Activated T-cell treated with anti-CD3 and anti-CD28 coated beads, Interleukin-2, amount 50 U/mL, for 4 hours (primary cell): ENCODE measurements around the gene MIA. TPM values are rescaled to one million over a fixed set of nuclear protein-coding genes. Genes with fewer than 3 reads are reported as not detected.
A peak's percentile ranks its signal among the peaks of the same experiment; 100 is the strongest.
"Not testable (repeated sequence)": the region's sequence is repeated elsewhere in the genome, so short reads cannot be mapped to it uniquely, and the experiment has no call there.

Experiments
- ATAC-seq, 2 donors: fragments of 200-7000 bp; cut with Tn5 transposase; one replicate each; pipeline ENCODE4 v1.10.0; 2021
- DNase-seq: peaks from one replicate; pipeline ENCODE4 v3.0.0-alpha.2; 2020
- H3K27me3 Mint-ChIP-seq: one replicate; pipeline ENCODE4 v1.8.0; 2021; ENCODE audit warnings: low read depth, mixed read lengths
- H3K36me3 Mint-ChIP-seq: one replicate; pipeline ENCODE4 v1.8.0; 2022; ENCODE audit warnings: mixed read lengths; ENCODE audit not compliant: insufficient read depth
- H3K4me1 Mint-ChIP-seq: one replicate; pipeline ENCODE4 v1.8.0; 2021; ENCODE audit warnings: low read depth, mixed read lengths
- H3K4me3 Mint-ChIP-seq: one replicate; pipeline ENCODE4 v1.8.0; 2021; ENCODE audit warnings: mild to moderate bottlenecking, moderate library complexity, mixed read lengths
- H3K9me3 Mint-ChIP-seq: one replicate; pipeline ENCODE4 v1.8.0; 2021; ENCODE audit warnings: mixed read lengths
- total RNA-seq, 3 donors: library from RNA; stranded (reverse); gene quantifications; one replicate each; pipeline ENCODE4 v1.2.1, GENCODE V29; 2021

Gene MIA
- total RNA-seq, 3 donors from 2014 or later, result 0.87 TPM; not detected in 2

- H3K4me1 Mint-ChIP-seq, result peaks cover 60% of the 10 kb centered on the region
These were observed 16.0 kb upstream of the MIA start for GRCh38 chr19:40759352-40759751.

GRCh38 chr19:40762754-40763470 lies 12.4 kb upstream of the MIA start:
- Mint-ChIP-seq H3K9me3 (no peaks in the 10 kb centered on the region), H3K4me1 (peaks cover 46% of the 10 kb centered on the region), H3K27me3 (no peaks in the 10 kb centered on the region), H3K4me3 (no peak overlapping the region), H3K36me3 (peaks cover 53% of the 10 kb centered on the region)
- no peak for DNase-seq
- ATAC-seq, result peak in 1 of 2 donors; percentile 36

More at GRCh38 chr19:40759352-40759751, 16.0 kb upstream of the MIA start:
- DNase-seq (no peak), ATAC-seq (no peak)
- Mint-ChIP-seq H3K27me3 (no peaks in the 10 kb centered on the region), H3K36me3 (peaks cover 64% of the 10 kb centered on the region), H3K9me3 (no peaks in the 10 kb centered on the region), H3K4me3 (no peak overlapping the region)

DNA sequence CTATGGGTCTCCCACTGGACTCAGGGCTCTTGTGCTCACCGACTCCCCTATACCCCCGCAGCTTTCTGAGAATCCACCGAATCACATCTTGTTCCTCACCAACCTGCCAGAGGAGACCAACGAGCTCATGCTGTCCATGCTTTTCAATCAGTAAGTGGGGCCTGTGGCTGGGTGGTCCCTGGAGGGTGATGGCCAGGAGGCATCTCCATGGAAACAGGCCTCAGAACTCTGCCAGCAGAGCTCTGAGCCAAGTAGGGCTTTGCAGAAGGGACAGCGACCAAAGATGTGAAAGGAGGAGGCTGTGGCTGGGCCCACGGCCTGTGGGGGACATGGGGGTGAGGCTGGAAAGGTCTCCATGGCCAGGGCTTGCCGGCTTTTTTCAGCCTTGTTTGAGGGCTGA lies 11.8 kb upstream of the MIA start:
- Mint-ChIP-seq H3K36me3 (peaks cover 49% of the 10 kb centered on the region), H3K9me3 (no peaks in the 10 kb centered on the region), H3K27me3 (no peaks in the 10 kb centered on the region), H3K4me1 (peaks cover 42% of the 10 kb centered on the region), H3K4me3 (no peak overlapping the region)
- ATAC-seq (no peak), DNase-seq (no peak)

DNA sequence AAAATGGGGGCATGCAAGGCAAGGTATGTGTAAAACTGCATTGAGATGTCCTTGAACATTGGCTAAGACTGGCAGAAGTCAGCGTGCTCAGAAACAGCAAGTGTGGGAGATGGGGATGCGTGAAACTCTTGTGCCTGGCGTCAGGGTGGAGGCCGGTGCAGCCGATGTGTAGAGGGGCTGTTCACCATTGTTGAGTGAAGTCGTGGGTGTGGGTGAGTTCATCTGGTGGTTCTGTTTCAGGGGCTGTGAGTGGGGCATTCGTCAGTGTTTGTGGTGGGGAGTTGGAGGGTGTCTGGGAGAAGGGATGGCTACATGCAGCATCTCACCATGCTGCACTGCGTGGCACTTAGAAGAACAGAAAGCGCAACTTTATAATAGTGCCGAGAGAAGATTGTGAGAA lies 11.4 kb upstream of the MIA start:
- H3K9me3 Mint-ChIP-seq, result no peaks in the 10 kb centered on the region
- DNase-seq (no peak), ATAC-seq (peak; percentile 81 to 87)
- H3K27me3 Mint-ChIP-seq, result no peaks in the 10 kb centered on the region
- H3K4me3 Mint-ChIP-seq, result peak overlapping the region; percentile 22
- peaks cover 47% of the 10 kb centered on the region for H3K36me3 Mint-ChIP-seq
- peaks cover 42% of the 10 kb centered on the region for H3K4me1 Mint-ChIP-seq

- H3K4me1 Mint-ChIP-seq, result peaks cover 43% of the 10 kb centered on the region
- not testable (repeated sequence) for H3K4me3 Mint-ChIP-seq, DNase-seq, H3K9me3 Mint-ChIP-seq, H3K27me3 Mint-ChIP-seq, ATAC-seq
- H3K36me3 Mint-ChIP-seq, result peaks cover 36% of the 10 kb centered on the region
These were observed 8.9 kb upstream of the MIA start for GRCh38 chr19:40766385-40766784.

GRCh38 chr19:40768869-40769268 lies 6.5 kb upstream of the MIA start:
- H3K9me3 Mint-ChIP-seq, result peaks cover 3% of the 10 kb centered on the region
- no peak overlapping the region for H3K4me3 Mint-ChIP-seq
- H3K36me3 Mint-ChIP-seq, result peaks cover 22% of the 10 kb centered on the region
- no peaks in the 10 kb centered on the region for H3K27me3 Mint-ChIP-seq
- no peak for DNase-seq
- no peak for ATAC-seq
- peaks cover 27% of the 10 kb centered on the region for H3K4me1 Mint-ChIP-seq

DNA sequence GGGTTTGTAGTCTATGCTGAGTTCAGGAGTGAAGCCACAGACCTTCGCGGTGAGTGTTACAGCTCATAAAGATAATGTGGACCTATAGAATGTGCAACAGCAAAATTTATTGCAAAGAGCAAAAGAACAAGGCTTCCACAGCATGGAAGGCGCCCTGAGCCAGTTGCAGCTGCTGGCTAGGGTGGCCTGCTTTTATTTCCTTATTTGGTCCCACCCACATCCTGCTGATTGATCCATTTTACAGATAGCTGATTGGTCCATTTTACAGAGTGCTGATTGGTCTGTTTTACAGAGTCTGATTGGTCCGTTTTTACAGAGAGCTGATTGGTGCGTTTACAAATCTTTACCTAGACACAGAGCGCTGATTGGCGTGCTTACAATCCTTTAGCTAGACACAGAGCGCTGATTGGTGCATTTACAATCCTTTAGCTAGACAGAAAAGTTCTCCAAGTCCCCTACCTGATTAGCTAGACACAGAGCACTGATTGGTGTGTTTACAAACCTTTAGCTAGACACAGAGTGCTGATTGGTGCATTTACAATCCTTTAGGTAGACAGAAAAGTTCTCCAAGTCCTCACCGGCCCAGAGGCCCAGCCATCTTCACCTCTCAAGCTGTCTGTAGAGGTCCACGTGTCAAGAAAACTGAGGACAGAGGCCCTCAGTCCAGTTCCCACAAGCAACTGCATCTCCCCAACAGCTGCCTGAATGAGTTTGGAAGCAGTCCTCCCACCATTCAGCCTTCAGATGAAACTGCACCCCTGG lies 4.0 kb upstream of the MIA start:
- H3K4me3 Mint-ChIP-seq, ATAC-seq, DNase-seq, H3K27me3 Mint-ChIP-seq, H3K9me3 Mint-ChIP-seq: not testable (repeated sequence)
- Mint-ChIP-seq H3K4me1 (peaks cover 12% of the 10 kb centered on the region), H3K36me3 (peaks cover 11% of the 10 kb centered on the region)

- peaks cover 42% of the 10 kb centered on the region for H3K4me1 Mint-ChIP-seq
These were observed 306 bp downstream of the MIA start for GRCh38 chr19:40775632-40776022.

GRCh38 chr19:40776364-40776763 lies 1.0 kb downstream of the MIA start:
- DNase-seq (no peak), ATAC-seq (no peak)
- Mint-ChIP-seq H3K4me3 (no peak overlapping the region), H3K9me3 (no peaks in the 10 kb centered on the region), H3K36me3 (peaks cover 6% of the 10 kb centered on the region), H3K27me3 (no peaks in the 10 kb centered on the region), H3K4me1 (peaks cover 41% of the 10 kb centered on the region)

More at GRCh38 chr19:40775632-40776022, 306 bp downstream of the MIA start:
- no peak for ATAC-seq
- H3K9me3 Mint-ChIP-seq, result peaks cover 3% of the 10 kb centered on the region
- H3K36me3 Mint-ChIP-seq, result peaks cover 11% of the 10 kb centered on the region
- no peak for DNase-seq
- no peak overlapping the region for H3K4me3 Mint-ChIP-seq
- H3K27me3 Mint-ChIP-seq, result no peaks in the 10 kb centered on the region

DNA sequence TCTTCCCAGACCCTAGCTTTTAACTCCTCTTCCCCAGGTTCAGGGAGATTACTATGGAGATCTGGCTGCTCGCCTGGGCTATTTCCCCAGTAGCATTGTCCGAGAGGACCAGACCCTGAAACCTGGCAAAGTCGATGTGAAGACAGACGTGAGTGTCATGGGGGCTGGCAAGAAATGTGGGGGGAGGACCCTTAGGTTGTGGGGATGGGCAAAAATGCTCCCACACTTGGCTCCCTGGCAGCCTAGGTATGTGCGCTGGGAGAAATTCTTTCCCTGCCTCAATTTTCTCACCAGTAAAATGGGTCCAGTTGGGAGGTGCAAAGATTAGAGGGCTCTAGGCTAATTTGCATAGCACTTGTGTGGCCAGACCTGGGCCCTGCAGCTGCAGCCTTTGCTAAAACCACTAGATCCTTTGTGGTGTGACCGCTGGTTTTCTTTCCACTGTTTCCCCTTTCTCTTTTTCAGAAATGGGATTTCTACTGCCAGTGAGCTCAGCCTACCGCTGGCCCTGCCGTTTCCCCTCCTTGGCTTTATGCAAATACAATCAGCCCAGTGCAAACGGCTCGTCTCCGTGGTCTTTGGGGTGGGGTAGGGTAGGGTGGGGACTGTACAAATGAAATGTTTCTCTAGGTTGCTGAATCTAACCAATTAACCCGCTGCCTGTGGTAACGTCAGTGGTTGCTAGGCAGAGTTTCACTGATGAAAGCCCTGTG lies 1.8 kb downstream of the MIA start:
- ATAC-seq (peak; percentile 63), DNase-seq (peak; percentile 84)
- peak overlapping the region; percentile 90 for H3K4me3 Mint-ChIP-seq
- peaks cover 7% of the 10 kb centered on the region for H3K36me3 Mint-ChIP-seq
- no peaks in the 10 kb centered on the region for H3K9me3 Mint-ChIP-seq
- no peaks in the 10 kb centered on the region for H3K27me3 Mint-ChIP-seq
- H3K4me1 Mint-ChIP-seq, result peaks cover 42% of the 10 kb centered on the region

GRCh38 chr19:40777645-40777936 lies 2.3 kb downstream of the MIA start:
- Mint-ChIP-seq H3K9me3 (no peaks in the 10 kb centered on the region), H3K36me3 (peaks cover 6% of the 10 kb centered on the region), H3K4me3 (peak overlapping the region; percentile 90), H3K27me3 (no peaks in the 10 kb centered on the region), H3K4me1 (peaks cover 42% of the 10 kb centered on the region)
- no peak for DNase-seq
- ATAC-seq, result no peak

- ATAC-seq (peak; percentile 85 to 88), DNase-seq (peak; percentile 99)
- H3K9me3 Mint-ChIP-seq, result no peaks in the 10 kb centered on the region
- H3K36me3 Mint-ChIP-seq, result peaks cover 6% of the 10 kb centered on the region
- H3K4me1 Mint-ChIP-seq, result peaks cover 42% of the 10 kb centered on the region
- H3K27me3 Mint-ChIP-seq, result no peaks in the 10 kb centered on the region
- peak within 1 kb of the TSS; percentile 90 for H3K4me3 Mint-ChIP-seq
These were observed 2.8 kb downstream of the MIA start, which contains the start of gene RAB4B for GRCh38 chr19:40777937-40778705. Gene RAB4B (plus strand): TSS chr19:40778247. CDS start chr19:40778376, 129 bp downstream.

DNA sequence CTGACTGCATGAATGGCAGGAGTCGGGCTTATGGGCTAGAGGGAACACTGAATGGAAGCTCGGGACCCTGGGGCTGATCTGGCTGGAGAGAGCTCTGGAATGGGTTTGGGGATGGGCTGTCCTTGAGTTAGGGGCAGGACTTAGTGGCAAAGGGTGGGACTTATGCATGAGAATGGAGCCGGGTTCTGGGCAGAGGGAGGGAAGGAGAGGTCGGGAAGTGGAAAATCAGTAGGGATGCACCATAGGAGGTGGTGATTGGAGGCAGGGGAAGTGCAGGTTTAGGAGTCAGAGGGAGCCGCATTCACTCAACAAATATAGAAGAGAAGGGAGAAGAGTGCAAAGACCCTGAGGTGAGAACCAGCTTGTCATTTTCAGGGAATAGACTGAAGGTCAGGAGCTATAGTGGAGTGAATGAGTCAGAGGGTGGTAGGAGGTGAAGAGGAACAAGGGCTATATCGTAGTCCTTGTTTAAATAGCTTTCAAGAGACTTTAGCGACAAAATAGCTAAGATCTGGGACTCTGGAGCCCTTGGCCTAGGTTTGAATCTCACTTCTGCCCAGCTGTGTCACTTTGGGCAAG lies 3.5 kb downstream of the MIA start:
- ATAC-seq (no peak), DNase-seq (no peak)
- Mint-ChIP-seq H3K4me3 (peak overlapping the region; percentile 90), H3K27me3 (no peaks in the 10 kb centered on the region), H3K9me3 (no peaks in the 10 kb centered on the region), H3K4me1 (peaks cover 42% of the 10 kb centered on the region), H3K36me3 (peaks cover 9% of the 10 kb centered on the region)

- Mint-ChIP-seq H3K4me1 (peaks cover 40% of the 10 kb centered on the region), H3K4me3 (no peak overlapping the region), H3K9me3 (no peaks in the 10 kb centered on the region), H3K27me3 (no peaks in the 10 kb centered on the region), H3K36me3 (peaks cover 9% of the 10 kb centered on the region)
- DNase-seq, result no peak
- no peak for ATAC-seq
These were observed 5.3 kb downstream of the MIA start for GRCh38 chr19:40780582-40780981.
